ENCODE results near the gene SGK2.

The SGK2 gene

DNA sequence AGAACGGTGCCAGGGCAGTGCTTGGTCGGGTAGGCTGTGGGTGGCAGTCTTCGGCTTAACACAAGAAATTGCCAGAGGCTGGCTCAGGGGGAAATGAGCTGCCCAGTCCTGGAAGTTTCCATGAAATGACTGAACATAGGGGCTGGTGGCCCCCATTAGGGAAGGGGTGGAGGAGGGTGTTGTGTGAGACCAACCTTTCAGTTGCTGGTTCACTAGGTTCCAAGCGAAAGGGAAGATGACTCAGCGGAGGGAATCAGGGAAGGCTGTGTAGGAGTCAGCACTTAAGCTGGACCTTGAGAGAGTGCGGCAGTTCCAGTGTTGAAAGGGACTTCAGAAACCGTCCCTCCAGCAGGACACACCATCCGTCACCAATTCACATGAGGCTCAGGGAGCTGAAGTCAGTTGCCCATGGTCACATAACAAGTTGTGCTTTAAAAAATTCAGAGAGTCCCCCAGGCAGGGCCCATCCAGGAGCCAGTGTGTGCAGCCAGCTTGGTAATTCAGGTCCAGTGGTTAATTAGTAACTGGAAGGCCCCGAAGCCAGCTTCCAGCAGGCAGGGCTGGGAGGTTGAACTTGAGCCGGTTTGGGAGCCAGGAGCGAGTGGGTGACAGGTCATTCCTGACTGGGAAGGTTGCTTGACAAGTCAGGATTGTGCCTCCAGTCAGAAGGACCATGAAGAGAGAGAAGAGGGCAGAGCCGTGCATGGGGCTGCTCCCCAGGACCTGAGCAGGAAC, at the start of gene SGK2:
SGK2 (plus strand) TSS at position 616 of the 735 bp plus-strand sequence. CDS start 7,469 bp downstream, outside the sequence.
- TF ChIP-seq, protein P1, sequence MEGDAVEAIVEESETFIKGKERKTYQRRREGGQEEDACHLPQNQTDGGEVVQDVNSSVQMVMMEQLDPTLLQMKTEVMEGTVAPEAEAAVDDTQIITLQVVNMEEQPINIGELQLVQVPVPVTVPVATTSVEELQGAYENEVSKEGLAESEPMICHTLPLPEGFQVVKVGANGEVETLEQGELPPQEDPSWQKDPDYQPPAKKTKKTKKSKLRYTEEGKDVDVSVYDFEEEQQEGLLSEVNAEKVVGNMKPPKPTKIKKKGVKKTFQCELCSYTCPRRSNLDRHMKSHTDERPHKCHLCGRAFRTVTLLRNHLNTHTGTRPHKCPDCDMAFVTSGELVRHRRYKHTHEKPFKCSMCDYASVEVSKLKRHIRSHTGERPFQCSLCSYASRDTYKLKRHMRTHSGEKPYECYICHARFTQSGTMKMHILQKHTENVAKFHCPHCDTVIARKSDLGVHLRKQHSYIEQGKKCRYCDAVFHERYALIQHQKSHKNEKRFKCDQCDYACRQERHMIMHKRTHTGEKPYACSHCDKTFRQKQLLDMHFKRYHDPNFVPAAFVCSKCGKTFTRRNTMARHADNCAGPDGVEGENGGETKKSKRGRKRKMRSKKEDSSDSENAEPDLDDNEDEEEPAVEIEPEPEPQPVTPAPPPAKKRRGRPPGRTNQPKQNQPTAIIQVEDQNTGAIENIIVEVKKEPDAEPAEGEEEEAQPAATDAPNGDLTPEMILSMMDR (IDR thresholded peaks at IDR 0.05; ENCODE audit: insufficient read depth, low read depth, low read length, missing control alignments) = no peak
- peak; percentile 36 for DNase-seq (ENCODE audit: low read depth)
- H3K4me3 ChIP-seq (ENCODE audit: low read length) = no peak within 1 kb of the TSS

DNA sequence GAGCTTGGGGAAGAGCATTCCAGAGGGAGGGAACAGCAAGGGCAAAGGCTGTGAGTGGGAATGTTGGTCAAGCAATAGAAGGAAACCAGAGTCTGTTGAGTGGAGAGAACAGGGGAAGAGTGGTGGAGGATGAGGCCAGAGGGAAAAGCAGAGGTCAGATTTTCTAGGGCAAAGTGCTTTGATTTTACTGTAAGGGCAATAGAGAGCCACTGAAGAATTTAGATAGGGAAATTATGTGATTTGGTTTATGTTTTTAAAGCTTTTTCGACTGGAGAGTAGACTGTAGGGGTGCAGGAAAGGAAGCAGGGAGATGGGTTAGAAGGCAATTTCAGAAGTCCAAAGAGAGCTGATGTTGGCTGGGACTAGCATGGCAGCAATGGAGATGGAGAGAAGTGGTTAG, 46.9 kb upstream of the SGK2 start:
- H3K4me3 ChIP-seq (ENCODE audit: low read length) = no peak overlapping the region
- DNase-seq (ENCODE audit: low read depth) = no peak
- TF ChIP-seq, protein P1 (IDR thresholded peaks at IDR 0.05; ENCODE audit: insufficient read depth, low read depth, low read length, missing control alignments) = no peak

DNA sequence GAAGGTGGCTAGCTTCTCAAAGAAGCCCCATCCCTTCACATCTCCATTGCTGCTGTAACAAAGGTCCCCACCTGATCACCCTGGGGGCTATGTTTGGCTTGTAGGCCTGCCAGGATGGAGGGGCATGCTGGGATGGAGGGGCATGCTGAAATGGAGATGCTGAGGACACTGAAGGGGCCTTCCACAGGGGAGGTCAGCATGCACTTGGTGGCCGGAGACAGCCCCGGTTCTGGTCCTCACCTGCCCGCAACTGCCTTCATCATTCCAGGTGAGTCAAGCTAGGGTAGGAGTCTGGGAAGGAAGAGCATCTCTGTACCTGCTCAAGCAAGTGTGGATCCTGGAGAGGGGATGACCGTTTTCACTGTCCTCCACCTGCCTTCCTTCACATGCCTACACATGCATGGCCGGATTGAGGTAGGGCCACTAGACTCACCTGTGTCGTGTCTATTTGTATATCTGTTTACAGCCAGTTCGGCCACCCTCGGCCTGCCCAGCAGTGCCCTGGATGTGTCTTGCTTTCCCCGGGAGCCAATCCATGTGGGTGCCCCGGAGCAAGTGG, 45.4 kb upstream of the SGK2 start:
- H3K4me3 ChIP-seq (ENCODE audit: low read length) = peak overlapping the region; percentile 60
- peak; percentile 40 for DNase-seq (ENCODE audit: low read depth)
- TF ChIP-seq, protein P1 (IDR thresholded peaks at IDR 0.05; ENCODE audit: insufficient read depth, low read depth, low read length, missing control alignments) = no peak

DNA sequence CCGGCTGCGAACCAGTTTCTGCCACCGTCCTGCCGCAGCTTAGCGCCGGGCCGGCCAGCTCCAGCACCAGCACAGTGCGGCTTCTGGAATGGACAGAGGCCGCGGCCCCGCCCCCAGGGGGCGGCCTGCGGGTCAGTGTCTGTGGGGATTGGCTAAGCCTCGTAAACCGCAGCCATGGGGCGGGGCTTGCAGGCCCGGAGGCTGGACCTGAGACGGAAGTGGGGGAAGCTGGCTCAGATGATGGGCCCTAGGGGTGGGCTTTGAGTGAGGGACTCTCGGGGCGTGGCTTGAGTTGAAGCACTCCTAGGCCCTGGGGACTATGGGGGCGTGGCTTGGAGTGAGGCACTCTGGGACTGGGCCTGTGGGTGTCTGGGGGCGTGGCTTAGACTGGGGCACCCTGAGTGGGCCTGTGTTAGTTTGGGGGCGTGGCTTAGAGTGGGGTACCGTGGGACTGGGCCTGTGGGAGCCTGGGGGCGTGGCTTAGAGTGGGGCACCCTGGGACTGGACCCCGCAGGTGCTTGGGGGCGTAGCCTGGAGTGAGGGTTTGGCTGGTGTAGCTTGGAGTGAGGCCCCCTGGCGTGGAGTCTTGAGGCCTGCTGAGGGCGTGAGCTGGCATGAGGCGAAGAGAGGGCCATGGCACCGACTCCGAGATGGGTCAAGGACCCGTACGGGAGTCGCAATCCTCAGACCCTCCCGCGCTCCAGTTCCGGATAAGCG, 44.7 kb upstream of the SGK2 start:
- H3K4me3 ChIP-seq (ENCODE audit: low read length) = peak overlapping the region; percentile 60
- peak; percentile 97 for DNase-seq (ENCODE audit: low read depth)
- TF ChIP-seq, protein P1 (IDR thresholded peaks at IDR 0.05; ENCODE audit: insufficient read depth, low read depth, low read length, missing control alignments) = peak; percentile 41

DNA sequence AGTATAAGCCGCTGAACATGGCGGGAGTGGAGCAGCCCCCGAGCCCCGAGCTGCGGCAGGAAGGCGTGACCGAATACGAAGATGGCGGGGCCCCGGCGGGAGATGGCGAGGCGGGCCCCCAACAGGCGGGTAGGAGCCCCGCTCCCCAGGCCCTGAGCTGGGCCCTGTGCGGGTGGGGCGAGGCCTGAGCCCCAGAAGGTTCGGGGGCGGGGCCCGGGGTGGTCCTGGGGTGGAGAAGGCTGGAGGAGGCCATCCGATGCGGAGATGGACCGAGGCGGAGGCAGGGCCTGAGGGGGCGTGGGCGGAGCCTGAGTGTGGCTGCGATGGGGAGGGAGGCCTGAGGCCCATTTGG, 44.2 kb upstream of the SGK2 start:
- no peak for DNase-seq (ENCODE audit: low read depth)
- TF ChIP-seq, protein P1 (IDR thresholded peaks at IDR 0.05; ENCODE audit: insufficient read depth, low read depth, low read length, missing control alignments) = no peak
- peak overlapping the region; percentile 60 for H3K4me3 ChIP-seq (ENCODE audit: low read length)

DNA sequence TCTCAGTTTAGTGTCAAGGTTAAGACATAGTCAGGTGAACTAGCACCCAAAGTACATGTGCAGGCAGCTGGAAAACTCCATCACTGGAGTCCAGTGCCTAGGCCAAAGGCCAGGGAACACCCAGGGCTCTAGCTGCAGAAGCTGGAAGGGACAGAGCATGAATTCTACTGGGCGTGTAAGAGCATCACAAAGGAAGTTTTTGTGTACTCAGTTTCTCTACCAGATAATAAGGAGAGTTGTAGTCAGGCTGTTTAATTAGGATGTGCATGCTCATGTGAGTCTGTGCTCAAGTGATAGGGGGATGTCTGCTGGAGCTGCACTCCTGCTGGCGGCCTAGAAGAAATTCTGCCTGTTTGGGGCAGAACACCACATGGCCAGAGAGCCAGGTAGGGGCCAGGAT, 43.2 kb upstream of the SGK2 start:
- TF ChIP-seq, protein P1 (IDR thresholded peaks at IDR 0.05; ENCODE audit: insufficient read depth, low read depth, low read length, missing control alignments) = no peak
- DNase-seq (ENCODE audit: low read depth) = no peak
- peak overlapping the region; percentile 60 for H3K4me3 ChIP-seq (ENCODE audit: low read length)
